ENCODE results near the gene CTSZ.

- TF ChIP-seq POLR2A (IDR thresholded peaks at IDR 0.05; ENCODE audit: extremely low read depth, insufficient read length) (no peak), MYC (IDR thresholded peaks at IDR 0.05; ENCODE audit: low read depth, low read length) (no peak), MAX (IDR thresholded peaks at IDR 0.05; ENCODE audit: low read depth, low read length) (no peak)
- TF ChIP-seq, protein P1, sequence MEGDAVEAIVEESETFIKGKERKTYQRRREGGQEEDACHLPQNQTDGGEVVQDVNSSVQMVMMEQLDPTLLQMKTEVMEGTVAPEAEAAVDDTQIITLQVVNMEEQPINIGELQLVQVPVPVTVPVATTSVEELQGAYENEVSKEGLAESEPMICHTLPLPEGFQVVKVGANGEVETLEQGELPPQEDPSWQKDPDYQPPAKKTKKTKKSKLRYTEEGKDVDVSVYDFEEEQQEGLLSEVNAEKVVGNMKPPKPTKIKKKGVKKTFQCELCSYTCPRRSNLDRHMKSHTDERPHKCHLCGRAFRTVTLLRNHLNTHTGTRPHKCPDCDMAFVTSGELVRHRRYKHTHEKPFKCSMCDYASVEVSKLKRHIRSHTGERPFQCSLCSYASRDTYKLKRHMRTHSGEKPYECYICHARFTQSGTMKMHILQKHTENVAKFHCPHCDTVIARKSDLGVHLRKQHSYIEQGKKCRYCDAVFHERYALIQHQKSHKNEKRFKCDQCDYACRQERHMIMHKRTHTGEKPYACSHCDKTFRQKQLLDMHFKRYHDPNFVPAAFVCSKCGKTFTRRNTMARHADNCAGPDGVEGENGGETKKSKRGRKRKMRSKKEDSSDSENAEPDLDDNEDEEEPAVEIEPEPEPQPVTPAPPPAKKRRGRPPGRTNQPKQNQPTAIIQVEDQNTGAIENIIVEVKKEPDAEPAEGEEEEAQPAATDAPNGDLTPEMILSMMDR (IDR thresholded peaks at IDR 0.05; ENCODE audit: low read depth, low read length), result no peak
These were observed 21.4 kb downstream of the CTSZ start for GRCh38 chr20:58985656-58986055.

Measured in NB4 (cell line).